Brain pericyte (primary cell): ENCODE data around the gene CIAPIN1.

Experiments used
- DNase-seq: peaks from one replicate; pipeline ENCODE4 v3.0.0-alpha.2; 2012; ENCODE audit warnings: low read depth, low spot score

Gene CIAPIN1

DNA sequence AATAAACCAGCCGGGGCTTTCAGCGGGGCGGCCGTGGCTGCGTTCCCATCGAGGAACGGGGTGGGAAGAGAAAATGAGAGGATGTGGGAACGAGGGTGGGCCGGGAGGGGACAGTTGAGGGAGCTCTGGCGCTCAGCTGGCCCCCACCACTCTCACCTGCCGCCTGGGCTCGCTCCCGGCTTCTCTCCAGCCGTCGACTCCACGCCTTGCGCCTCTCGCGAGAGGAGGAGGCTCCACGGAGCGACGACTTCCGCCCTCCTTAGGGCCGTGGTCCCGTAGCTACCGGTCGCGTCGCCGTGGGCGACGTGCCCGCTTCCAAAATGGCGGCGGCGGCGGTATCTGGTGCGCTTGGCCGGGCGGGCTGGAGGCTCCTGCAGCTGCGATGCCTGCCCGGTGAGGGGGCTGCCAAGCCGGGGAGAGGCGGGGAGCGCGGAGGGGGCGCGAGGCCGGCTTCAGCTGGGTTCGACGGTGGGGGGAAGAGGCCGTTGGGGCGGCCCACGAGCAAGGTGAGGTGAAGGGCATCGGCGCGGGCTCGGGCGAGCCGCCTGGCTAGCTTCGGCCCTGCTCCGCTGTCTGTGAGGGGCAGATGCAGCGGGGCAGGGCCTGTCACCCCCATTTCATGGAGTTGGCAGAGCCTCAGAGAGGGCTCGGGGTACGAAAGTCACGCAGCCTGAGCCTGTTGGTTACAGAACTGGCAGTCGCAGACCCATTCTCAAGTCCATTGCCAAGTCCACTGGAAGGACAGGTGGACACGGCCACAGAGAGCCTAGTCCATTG lies at the start of gene CIAPIN1, which contains the start of gene COQ9:
CIAPIN1 (minus strand) TSS at position 200 of the 777 bp plus-strand sequence. CDS start 6,457 bp downstream, outside the sequence.
COQ9 (plus strand) TSS at position 294 of the 777 bp plus-strand sequence; CDS start at position 321, 27 bp downstream.
- DNase-seq, result peak; percentile 78

DNA sequence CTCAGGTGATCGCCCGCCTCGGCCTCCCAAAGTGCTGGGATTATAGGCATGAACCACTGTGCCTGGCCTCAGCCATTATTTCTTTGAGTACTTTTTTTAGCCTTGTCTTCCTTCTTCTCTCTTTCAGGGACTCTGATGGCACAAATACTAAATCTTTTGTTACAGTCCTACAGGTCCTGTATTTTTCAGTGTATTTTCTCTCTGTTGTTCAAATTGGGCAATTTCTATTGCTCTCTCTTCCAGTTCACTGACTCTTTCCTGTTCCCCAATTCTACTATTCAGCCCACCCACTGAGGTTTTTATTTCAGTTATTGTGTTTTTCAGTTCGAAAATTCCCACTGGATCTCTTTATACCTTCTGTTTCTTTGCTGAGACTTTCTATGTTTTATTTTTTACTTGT lies 46.6 kb upstream of the CIAPIN1 start:
- no peak for DNase-seq

DNA sequence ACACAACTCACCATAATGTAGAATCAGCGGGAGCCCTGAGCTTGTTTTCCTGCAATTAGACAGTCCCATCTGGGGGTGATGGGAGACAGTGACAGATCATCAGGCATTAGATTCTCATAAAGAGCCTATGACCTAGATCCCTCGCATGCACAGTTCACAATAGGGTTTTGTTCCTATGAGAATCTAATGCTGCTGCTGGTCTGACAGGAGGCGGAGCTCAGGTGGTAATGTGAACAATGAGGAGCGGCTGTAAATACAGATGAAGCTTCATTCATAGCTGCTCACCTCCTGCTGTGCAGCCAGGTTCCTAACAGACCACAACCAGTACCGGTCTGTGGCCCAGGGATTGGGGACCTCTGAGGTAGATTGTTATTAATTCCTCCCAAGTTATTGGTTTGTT lies 42.0 kb upstream of the CIAPIN1 start:
- DNase-seq, result no peak

DNA sequence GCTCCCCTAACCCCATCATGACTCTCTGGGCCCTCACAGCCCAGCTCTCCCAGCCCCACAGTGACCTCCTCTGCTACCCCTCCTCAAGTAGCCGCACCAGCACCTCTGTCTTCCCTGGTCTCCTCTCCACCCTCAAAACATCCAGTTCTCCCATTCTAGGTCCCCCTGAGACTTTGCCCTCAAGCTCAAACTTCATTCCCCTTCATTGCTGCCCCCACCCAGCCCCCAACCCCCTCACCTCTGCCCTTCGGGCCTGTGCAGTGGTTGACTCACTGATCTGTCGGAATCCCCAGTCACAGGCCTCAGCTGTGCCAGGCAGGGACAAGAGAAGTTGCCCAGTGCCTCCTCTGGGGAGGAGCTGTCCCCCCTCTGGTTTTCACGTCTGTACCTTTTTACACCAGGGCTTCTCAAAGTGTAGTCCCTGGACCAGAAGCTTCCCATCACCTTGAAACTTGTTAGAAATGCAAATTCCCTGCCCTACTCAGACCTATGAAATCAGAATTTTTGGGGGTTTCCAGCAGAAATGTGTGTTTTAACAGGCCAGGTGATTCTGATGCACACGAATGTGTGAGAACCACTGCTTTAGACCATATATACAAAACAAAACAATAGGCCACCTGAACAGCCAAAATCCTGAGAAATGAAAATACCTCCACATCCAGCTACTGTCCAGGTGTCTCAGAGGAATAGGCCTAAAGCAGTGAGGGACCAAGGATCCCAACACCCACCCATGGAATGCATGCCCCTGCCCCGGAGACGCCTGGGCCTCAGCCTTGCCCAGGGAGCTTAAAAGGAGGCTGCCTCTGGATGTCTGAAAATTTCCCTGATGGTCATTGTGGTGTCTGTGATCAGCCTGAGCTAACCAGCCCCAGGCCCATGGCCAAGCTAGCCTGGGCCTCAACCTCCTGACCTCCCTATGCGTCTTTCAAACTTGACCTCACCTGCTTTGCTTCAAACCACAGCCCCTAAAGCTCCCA lies 40.0 kb upstream of the CIAPIN1 start:
- no peak for DNase-seq

DNA sequence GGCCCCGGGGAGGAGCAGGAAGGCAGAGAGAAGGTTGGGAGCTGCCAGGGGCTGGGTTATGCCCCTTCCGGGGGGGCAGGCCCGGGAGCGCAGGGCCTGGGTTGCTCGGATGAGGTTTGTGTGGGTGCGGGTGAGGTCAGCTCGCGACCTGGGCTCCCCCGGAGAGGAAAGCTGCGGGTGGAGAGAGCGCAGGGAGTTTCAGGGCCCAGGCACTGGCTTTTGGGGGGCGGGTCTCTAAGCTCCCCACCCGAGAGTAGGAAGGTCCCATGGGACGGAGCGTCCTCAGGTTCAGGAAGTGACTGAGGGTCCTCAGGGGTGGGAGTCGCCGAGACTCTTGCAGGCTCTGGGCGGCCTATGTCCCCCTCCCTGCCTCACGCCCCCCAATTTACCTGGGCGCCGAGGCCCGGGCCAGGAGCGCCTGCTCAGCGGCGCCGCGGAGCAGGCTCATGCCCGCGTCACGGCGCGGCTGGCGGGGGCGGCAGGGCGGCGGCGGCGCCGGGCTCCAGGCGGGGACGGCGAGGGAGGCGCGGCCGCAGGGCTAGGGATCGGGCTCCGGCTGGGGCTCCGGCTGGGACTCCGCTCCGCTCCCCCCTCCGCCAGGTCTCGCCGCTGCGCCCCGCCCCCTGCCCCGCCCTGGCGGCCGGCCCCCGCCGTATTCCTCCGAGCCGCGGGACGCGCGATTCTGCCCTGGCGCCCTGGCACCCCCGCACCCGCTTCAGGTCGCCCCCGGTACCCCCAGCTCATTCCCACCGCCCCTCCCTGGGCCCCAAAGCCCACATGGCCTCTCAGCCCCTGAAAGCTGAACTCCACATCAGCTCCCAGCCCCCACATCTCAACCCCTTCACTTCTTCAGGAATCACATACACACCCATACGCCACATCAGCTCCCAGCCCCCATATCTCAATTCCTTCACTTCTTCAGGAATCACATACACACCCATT lies 39.0 kb upstream of the CIAPIN1 start, which contains the start of gene DOK4:
DOK4 (minus strand) TSS at position 578 of the 942 bp plus-strand sequence. CDS start 6,986 bp downstream, outside the sequence.
- DNase-seq, result no peak

DNA sequence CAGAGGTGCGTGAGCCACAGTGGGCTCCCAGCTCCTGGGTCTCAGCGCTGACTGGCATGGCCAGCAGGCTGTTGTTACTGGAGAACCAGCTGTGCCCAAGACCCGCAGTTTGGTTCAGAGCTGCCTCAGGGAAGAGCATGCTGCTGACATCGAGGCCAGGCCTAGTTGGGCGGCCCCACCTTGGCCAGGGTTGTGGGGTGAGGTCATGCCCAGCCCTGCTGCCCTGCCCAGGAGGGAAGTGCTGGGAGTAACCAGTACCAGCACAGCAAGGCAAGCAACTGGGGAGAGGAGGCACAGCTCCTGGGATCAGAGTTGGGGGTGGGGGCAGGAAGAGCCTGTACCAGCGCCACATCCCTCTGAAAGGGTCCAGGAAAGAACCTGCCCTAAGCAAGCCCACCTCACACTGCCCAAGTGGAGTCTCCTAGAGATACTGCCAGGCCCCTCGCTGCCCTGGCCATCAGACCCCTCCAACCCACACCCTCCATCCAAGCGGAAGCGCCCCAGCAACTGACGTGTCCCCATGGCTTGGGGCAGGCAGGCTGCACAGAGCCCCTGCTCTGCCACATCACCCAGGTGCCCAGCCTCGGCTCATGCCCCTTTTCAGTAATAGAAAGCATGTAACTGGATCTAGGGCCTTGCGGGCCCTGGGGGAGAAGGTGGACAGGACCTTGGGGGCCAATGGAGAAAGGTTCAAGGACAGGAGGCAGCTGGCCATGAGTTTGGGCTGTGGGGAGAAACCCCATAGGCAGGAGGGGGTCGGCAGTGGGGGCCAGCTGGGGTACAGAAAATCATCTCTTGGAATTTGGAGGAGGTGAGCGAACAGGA lies 38.1 kb upstream of the CIAPIN1 start:
- no peak for DNase-seq

DNA sequence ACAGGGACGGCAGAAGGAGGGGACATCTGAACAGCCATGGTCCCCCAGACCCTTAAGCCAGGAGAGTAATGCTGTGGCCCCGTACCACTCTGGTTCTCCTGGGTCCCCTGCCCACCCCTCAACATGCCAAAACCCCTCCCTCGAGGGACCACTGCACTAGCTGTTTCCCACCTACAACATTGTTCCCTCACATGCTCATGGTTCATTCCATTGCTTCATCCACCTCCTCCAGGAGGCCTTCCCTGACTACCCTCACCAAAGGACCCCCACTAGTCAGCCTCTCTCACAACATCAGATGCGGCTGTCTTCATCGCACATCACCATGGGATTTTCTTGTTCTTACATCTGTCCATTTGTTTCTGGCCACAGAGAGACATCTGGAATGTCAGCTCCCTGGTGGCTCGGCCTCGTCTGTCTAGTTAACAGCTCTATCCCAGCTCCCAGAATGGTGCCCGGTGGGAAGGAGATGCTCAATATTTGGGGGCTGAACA lies 37.4 kb upstream of the CIAPIN1 start:
- no peak for DNase-seq

DNA sequence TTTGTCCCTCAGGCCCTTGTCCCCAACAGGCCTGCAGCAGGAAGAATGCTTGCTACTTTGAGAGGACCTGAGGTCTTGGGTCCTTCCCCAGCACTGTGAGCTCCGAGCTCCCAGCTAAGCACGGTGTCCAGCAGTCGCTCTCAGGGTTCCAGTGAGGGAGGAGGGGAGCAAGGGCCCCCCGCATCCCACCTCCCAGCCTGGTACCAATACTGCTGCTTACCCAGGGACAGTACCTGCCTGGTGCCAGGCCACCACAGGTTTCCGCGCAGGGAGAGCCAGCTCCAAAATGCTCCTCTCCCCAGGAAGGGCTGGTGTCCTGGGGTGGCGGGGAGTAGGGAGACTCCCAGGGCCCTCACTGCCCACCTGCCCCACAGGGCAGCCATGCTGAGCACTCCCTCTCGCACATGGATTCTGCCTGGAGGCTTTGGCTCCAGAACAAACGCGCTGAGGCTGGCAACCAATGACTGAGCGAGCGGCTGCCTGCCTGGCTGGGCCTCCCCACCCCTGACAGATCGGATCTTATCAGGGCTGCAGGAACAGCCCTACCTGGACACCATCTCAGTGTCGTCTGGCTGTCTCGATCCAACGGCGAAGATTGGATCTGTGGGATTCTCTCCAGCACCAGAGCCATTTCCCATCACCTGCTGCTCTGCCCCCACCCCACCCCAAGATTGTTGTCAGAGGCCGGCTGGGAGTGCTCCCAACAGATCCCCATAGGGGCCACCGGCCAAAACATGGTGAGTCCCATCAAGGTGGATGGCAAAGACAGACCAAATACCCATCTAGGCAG lies 36.7 kb upstream of the CIAPIN1 start:
- DNase-seq, result no peak

DNA sequence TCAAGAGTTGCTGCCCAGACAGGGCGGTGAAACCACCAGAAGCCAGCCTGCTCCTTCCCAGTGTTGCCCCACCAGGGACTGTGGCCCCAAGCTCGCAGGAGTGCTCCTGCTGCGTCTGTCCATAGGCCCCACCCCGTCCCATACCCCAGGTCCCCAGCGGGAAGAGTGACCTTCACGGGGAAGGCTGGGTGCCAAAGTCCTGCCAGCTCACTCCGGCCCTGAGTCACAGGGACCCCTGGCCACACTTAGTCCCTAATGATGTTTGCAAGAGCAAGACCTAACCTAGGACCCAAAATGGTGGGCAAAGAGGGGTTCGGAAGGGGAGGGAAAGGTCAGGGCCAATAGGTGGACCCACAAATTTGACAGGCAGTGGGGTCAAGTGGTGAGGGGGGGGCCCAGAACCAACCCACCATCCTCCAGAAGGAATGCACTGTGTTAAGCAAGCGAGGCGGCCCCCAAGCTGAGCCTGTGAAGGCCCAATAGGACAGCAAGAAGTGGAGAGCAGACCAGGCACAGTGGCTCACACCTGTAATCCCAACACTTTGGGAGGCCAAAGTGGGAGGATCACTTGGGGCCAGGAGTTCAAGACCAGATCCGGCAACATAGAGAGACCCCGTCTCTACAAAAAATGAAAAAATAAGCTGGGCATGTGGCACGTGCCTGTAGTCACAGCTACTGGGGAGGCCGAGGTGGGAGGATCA lies 35.8 kb upstream of the CIAPIN1 start:
- no peak for DNase-seq

DNA sequence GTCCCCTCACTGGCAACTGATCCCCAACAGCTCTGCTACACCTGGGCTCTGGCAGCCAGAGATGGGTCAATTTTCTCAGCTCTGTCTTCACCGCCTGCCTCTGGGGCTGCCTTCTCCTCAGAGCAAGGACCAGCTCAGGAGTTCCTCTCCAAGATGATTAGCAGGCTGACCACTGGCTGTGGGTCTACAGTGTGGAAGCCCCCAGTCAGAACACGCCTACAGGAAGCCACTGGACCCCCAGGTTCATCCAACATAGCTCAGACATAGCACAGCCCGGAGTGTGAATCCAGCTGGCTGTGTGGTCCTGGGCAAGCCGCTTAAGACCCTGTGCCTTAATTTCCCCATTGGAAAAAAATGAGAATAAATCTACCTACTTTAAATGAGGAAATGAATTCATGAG lies 34.2 kb upstream of the CIAPIN1 start:
- DNase-seq, result no peak

DNA sequence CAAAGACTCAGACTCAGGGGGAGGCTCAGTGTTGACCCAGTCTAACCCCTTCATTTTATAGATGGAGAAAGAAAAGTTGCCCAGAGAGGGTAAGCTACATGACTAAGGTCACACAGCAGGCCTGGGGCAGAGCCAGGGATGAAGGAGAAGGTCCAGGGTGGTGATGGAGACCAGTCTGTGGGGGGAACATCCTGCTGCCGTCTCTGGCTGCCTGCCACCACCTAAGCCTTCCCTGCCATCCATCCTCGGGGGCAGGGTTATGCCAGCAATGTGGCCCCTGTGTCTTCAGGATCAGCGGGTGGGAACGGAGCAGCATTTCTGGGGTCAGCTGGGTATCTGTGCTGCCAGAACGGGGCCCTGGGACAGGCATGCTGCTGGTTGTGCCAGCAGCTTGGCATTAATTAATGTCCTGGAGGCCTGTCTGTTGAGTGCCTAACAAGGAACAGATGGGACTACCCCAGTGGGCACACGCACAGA lies 33.6 kb upstream of the CIAPIN1 start:
- DNase-seq, result no peak

DNA sequence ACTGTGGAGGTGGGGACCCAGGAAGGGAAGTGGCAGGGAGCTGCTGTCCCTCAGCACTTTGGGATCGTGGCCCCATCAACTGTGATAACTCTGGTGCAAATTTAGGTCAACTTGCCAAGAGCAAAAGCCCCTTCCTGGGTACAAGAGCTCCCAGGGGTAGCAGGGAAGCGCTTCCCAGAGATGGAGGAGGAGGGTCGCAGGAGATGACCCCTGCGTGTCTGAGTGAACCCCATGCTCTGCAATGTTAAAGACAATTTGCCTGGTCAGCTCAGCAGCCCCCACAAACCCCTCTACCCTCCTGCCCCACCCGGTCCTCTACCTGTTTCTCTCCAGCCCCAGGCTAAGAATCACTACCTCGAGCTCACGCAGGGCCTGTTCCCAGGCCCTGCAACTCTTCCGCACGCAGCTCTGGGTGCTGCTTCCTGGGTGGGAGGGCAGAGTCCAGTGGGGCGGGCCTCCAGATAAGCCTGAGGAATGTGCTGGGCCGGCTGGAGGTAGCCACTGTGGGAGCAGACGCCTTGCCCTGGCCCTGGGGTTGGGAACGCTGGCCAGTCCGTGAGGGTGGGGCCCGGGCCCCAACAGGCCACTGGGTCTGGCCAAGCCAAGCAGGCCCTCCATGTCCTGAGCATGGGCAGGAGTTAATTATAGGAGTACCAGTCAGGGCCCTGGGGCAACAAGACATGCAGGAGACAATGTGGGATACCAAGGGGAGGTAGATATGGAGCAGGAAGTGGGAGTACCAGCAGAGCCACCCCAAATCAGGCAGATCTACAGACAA lies 33.0 kb upstream of the CIAPIN1 start:
- DNase-seq, result no peak

DNA sequence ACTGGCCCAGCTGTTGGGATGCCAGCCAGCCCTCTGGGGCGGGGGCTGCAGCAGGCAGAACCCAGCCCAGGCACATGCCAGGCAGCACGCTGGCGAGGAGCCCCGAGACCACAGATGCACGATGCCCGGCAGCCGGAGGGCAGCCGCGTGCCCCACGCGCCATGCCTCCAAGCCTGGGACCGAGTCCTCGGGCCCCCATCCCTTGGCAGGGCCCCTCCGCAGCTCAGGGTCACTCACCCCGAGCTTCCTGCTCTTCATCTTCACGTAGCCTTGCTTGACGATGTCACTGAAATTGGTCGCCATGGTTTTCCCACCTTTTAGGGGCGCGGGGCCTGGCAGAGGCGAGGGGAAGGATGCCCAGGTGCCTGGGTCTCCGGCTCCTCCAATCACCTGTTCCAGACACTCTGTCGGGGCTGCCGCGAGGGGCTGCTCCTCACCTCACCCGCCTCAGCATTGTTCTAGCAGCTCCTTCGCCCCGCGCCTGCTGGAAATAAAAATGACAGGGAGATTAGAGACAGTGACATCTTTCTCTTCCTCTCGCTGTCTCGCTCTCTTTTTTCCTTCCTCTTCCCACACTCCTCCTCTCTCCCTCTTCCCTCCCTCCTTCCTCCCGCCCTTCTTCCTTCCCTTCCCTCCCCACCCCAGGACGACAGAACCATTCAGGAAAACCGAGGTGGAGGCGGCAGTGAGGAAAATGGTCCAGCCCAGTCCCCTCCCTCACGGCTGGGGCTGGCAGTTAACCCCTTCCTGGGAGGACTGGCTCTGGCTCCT lies 32.2 kb upstream of the CIAPIN1 start:
- peak; percentile 12 for DNase-seq

DNA sequence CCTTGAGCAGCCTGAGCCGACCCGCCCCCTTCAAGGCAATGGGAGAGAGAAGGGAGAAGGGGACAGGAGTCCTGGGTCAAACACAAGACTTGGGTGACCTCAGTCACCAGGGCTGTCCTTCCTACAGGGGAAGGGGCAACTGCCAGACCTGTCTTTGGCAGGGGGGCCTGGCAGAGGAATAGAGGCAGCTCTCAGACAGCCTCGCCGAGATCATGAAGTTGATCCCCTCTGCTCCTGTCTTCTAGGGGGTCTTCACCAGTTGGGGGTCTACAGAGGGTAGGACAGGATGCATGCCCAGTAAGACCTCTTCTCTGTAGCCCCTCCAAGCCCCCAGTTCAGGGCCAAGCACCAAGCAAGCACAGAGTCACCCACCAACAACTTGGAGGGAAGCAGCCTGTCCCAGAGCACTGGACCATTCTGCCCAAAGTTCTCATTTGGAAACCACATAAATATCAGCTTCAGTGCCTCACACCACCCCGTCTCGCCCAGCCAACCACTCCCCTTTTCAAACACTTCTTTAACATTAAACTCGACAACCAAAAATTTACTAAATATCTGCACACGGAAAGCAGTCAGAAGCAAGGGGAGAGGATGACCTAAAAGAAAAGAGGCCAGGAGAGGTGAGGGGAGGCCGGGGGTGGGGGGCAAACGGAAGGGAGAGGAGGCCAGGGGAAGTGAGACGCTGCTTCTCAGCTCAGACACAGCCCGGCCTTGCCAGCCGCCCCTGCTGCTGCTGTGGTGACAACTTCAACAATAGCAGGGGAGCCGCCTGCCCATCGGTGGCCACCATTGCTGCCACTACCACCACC lies 31.4 kb upstream of the CIAPIN1 start:
- no peak for DNase-seq

DNA sequence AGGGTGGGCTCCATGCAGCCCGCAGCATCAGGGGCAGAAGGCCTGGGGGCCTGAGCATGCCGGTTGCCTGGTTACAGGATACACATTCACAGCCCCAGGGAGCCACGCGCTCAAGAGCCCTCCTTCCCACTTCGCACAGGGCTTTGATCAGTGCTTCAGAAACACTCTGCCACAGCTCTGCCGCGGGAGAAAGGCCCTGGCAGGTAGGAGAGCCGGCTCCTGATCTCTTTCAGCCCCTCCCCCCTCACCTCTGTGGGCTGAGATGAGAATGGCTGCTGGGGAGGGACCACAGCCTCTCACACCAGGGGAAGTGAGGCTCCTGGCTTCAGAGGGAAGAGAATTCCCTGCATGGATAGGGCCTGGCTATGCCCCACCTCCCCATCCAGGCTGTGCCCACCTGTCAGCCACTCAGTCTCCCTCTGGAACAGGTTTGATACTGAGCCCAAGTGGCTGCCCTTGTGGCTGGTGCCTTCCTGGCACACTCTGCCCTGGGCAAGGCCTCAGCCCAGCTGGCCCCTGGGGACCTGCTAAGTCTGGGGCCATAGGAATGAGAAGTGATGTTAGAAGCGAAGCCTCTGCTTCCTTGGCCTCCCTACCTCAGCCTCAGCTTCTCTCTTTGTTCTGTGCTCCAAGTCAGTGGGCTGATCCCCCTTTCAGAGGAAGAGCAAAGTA lies 30.5 kb upstream of the CIAPIN1 start:
- DNase-seq, result no peak
